ENCODE results near the gene KATNAL2.

KATNAL2 gene

GRCh38 chr18:47113796-47114540 lies 196.6 kb downstream of the KATNAL2 start:
- no peak for TF ChIP-seq ZNF274 (IDR thresholded peaks at IDR 0.05; ENCODE audit: low read depth, low read length)
- no peak overlapping the region for H3K4me3 ChIP-seq (ENCODE audit: low read length)

DNA sequence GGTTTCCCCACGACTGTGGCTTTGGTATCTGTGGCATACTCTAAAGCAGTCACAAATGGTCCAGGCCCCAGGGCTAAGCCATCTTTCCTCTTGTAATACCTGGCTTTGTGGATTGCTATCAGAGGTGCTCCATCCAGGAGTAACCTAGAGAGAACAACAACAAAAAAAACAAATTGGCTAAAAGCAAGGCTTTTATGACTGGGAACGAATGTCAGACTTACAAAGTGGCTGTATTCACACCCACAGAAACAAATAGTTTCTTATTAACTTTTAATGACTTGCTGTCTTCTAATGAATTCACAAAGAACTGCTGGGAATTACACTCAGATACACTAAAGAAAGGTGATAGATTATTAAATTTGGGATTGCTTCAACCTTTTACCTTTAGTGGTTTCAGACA lies 197.8 kb downstream of the KATNAL2 start:
- TF ChIP-seq ZNF274 (IDR thresholded peaks at IDR 0.05; ENCODE audit: low read depth, low read length): no peak
- H3K4me3 ChIP-seq (ENCODE audit: low read length): no peak overlapping the region

- no peak for TF ChIP-seq ZNF274 (IDR thresholded peaks at IDR 0.05; ENCODE audit: low read depth, low read length)
Measured at GRCh38 chr18:47118981-47119380, 201.6 kb downstream of the KATNAL2 start.

GRCh38 chr18:47120428-47120827 lies 203.0 kb downstream of the KATNAL2 start:
- no peak overlapping the region for H3K4me3 ChIP-seq (ENCODE audit: low read length)
- no peak for TF ChIP-seq ZNF274 (IDR thresholded peaks at IDR 0.05; ENCODE audit: low read depth, low read length)

More at GRCh38 chr18:47118981-47119380, 201.6 kb downstream of the KATNAL2 start:
- no peak overlapping the region for H3K4me3 ChIP-seq (ENCODE audit: low read length)

DNA sequence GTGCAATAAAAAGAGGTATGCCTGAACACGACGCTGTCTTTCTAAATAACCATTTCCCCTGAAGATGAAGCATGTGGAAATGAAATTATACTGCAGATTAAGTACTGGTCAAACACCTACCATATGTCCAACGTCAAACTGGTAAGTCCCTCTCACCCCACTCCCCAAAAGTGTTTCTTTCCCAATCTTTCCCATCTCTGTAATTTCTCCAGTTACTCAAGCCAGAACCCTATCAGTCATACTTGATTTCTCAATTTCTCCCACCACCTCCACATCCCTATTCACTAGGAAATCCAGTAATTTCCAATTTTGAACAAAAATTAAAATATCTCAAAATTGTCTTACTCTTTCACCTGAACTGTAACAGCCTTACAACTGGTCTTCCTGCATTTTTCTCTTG lies 203.7 kb downstream of the KATNAL2 start:
- no peak for TF ChIP-seq ZNF274 (IDR thresholded peaks at IDR 0.05; ENCODE audit: low read depth, low read length)
- no peak overlapping the region for H3K4me3 ChIP-seq (ENCODE audit: low read length)

GRCh38 chr18:47141289-47141688 lies 223.9 kb downstream of the KATNAL2 start:
- TF ChIP-seq ZNF274 (IDR thresholded peaks at IDR 0.05; ENCODE audit: low read depth, low read length): no peak
- no peak overlapping the region for H3K4me3 ChIP-seq (ENCODE audit: low read length)

GRCh38 chr18:47143153-47143552 lies 225.8 kb downstream of the KATNAL2 start:
- TF ChIP-seq ZNF274 (IDR thresholded peaks at IDR 0.05; ENCODE audit: low read depth, low read length): no peak
- no peak overlapping the region for H3K4me3 ChIP-seq (ENCODE audit: low read length)

DNA sequence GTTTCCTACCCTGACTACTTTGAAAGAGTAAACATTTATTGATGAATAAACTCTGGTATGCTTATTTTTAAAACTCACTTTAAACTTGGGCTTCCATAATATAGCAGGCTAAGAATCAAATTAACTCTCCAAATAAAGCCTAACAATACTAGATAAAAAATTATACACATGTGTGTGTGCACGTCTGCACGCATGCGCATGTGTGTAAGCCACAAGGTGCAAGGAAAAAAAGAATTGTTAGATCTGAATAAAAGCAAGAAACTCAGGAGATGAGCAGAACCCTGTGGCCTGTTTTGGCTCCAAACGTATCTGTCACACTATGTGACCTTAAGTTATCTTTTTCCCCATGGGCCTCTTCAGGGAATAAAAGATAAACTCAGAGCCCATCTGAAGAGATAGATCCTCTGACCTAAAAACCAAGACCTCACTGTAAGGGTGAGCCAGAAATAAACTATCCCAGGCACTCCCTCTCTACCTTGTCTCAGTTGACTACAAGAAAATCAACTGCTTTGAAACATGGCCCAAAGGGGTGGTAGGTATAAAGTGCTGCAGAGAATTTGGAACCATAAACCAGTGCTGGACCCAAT lies 226.6 kb downstream of the KATNAL2 start:
- no peak overlapping the region for H3K4me3 ChIP-seq (ENCODE audit: low read length)
- TF ChIP-seq ZNF274 (IDR thresholded peaks at IDR 0.05; ENCODE audit: low read depth, low read length): no peak

- TF ChIP-seq ZNF274 (IDR thresholded peaks at IDR 0.05; ENCODE audit: low read depth, low read length): no peak
- no peak overlapping the region for H3K4me3 ChIP-seq (ENCODE audit: low read length)
Measured at GRCh38 chr18:47146206-47146605, 228.8 kb downstream of the KATNAL2 start.

DNA sequence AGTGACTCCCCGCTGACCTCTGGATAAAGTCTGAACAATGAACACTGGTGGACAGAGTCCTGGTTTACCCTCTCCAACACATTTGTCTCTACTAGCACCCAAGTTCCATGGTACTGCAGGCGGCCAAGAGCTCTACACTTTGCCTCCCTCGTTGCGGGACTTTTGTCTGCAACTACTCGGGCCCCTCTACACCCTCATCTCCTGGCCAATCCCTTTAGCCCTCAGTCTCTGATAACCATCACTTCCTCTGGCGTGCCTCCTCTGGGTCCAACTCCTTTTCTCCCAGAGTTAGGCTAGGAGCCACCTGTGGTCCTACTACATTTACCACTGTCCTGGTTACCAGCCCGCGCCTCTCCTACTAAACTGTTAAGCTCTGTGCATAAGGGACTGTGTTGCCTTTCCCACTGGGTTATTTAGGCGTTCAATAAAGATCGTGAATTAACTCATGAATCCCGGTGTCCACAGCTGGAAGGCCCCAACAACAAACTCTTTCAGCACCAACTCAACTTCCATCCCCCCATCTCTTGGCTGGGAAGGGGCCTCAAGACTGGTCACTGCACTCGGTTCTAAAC lies 232.1 kb downstream of the KATNAL2 start:
- no peak for TF ChIP-seq ZNF274 (IDR thresholded peaks at IDR 0.05; ENCODE audit: low read depth, low read length)
- peak overlapping the region; percentile 81 for H3K4me3 ChIP-seq (ENCODE audit: low read length)

DNA sequence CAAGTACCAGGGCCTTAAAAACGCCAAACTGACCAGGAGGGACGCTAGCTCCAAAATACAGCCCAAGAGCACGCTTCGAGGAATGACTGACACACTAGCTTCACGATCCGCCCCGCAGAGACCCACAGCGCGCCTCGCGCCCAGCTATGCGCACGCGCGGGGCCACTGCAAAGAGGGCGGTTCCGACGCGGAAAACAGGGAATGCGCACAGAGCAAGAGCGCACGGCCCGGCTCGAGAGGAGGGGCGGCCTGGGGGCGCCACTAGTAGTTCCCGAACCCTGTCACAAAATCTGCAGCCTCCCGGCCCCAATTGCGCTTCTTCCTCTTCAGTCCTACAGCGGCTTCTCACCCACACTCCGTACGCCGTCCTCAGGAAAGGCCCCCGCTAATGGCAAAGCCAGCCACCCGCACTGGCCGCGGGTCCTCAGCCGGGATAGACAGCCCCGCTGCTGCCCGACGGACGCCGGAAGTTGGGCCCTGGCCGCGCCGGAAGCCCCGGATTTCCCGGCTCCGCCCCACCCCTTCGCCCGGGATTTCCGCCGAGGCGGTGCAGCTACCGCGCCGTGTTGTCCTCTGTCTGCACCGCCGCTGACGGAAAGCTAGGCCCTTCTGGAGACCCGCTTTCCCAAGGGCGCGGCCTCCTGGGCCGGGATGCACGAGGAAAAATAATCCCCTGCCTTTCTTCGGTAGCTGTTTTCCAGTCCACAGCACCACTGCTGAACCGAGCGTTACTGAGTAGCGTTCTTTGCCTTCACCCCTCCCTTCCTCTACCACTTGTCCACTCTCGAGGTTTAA lies 232.8 kb downstream of the KATNAL2 start, which contains the start of gene HDHD2:
TSS of gene HDHD2 (minus strand) at position 472 of the 795 bp plus-strand sequence. CDS start 14,061 bp downstream, outside the sequence.
- H3K4me3 ChIP-seq (ENCODE audit: low read length): peak within 1 kb of the TSS; percentile 81
- TF ChIP-seq ZNF274 (IDR thresholded peaks at IDR 0.05; ENCODE audit: low read depth, low read length): no peak

- TF ChIP-seq ZNF274 (IDR thresholded peaks at IDR 0.05; ENCODE audit: low read depth, low read length): no peak
- H3K4me3 ChIP-seq (ENCODE audit: low read length): peak overlapping the region; percentile 81
Measured at GRCh38 chr18:47150824-47151366, 233.5 kb downstream of the KATNAL2 start.

GRCh38 chr18:47151439-47151838 lies 234.0 kb downstream of the KATNAL2 start:
- peak overlapping the region; percentile 81; the same call in 1 of the 2 replicates for H3K4me3 ChIP-seq (ENCODE audit: low read length)
- TF ChIP-seq ZNF274 (IDR thresholded peaks at IDR 0.05; ENCODE audit: low read depth, low read length): no peak

Measured in GM08714 (cell line).